CD4-positive, alpha-beta T cell treated with Interleukin-21 for 1 hour (primary cell): ENCODE results near the gene ANXA9.

Experiments used
- DNase-seq: peaks from one replicate; pipeline ENCODE4 v3.0.0-alpha.2; 2020

The ANXA9 gene, protein sequence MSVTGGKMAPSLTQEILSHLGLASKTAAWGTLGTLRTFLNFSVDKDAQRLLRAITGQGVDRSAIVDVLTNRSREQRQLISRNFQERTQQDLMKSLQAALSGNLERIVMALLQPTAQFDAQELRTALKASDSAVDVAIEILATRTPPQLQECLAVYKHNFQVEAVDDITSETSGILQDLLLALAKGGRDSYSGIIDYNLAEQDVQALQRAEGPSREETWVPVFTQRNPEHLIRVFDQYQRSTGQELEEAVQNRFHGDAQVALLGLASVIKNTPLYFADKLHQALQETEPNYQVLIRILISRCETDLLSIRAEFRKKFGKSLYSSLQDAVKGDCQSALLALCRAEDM

DNA sequence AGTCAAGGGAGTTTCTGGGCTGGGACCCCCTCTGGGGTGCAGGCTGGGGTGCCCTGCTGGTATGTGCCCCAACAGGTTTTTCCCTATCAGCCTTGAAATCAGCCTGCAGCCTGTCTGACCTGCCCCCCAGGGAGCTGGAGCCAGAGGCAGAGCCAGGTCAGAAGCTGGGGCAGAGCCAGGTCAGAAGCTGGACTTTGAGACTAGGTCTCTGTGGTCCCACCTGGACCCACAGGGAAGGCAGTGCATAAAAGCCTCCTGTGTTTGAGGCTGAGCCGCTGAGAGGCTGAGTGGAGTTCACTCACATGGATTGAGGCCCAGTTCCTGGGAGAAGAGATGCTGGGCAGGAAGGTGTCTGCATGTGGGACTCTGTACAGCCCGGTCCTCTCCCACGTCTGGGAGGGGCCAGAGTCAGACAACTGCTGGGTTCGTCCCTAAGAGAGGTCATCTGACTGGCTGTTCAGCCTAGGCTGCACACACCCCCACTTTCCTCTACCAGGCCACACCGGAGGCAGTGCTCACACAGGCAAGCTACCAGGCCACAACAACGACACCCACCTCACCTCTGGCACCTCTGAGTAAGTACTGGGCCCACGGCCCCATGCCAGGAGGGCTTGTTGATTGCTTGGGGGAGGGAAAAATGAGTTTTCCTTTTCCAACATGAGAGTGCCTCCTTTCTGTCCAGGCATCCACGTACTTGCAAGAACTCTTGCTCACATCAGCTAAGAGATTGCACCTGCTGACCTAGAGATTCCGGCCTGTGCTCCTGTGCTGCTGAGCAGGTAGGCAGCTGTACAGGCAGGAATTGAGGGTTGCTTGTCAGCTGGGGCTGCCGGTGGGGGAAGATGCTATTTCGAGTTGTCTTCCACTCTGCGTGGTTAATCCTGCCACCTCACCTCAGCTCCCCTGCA is at the start of gene ANXA9:
ANXA9 (plus strand) TSS at position 488 of the 908 bp plus-strand sequence. CDS start 814 bp downstream, outside the sequence.
- DNase-seq: no peak

DNA sequence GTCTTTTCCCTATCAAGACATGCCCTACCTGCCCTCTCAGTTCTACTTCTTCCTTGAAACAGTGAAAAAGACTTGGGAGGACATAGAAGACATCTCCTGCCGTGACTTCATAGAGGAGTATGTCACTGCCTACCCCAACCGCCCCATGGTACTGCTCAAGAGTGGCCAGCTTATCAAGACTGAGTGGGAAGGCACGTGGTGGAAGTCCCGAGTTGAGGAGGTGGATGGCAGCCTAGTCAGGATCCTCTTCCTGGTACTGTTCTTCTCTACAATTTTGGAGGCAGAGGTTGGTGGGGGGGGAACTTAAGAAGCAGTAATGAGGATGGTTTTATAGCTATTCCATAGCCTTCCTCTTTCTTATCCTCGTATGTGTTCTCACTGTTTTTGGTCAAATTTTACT is 37.2 kb upstream of the ANXA9 start:
- DNase-seq: no peak

DNA sequence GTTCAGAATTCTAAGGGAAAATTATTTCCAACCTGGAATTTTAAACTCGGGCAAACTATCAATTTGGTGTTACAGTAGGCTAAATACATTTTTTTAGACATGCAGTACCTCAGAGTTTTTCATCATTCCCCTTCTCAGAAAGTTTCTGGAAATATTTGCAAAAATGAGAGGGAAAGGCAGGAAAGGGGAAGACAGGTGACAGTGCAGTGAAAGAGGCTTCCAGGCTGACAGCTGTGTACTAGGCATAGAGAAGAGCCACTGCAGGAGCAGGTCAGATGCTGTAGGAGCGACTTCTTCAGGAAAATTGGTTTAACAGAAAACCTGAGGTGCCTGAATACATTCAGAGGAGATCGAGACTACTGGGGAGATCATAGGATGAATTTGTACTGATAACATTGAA is 27.4 kb upstream of the ANXA9 start:
- DNase-seq: no peak

DNA sequence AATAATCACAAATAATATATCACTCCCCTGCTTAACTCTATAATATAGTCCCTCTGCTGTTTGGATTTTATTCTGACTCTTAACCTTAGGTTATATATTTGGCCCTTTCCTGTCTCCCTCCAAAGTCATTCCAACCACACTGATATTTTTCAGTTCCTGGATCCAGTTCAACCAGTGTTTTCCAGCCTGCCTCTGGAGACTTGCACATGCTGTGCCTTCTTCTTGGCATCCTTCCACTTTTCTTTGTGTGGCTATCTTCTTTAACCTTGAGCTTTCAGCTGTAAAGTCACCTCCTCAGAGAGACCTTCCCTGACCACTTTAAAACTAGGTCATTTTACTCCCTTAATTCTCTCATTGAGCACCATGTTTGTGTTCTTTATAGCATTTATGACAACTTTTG is 26.8 kb upstream of the ANXA9 start:
- DNase-seq: no peak

DNA sequence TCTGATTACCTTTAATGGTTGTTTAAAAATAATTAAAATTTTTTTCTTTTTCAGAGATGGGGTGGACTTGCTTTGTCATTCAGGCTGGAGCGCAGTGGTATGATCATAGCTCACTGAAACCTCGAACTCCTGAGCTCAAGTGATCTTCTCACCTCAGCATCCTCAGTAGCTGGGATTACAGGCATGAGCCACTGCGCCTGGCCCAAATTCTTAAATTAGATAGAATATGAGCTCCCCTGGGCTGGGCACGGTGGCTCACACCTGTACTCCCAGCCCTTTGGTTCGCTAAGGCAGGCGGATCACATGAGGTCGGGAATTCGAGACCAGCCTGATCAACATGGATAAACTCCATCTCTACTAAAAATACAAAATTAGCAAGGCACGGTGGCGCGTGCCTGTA is 24.4 kb upstream of the ANXA9 start:
- no peak for DNase-seq

DNA sequence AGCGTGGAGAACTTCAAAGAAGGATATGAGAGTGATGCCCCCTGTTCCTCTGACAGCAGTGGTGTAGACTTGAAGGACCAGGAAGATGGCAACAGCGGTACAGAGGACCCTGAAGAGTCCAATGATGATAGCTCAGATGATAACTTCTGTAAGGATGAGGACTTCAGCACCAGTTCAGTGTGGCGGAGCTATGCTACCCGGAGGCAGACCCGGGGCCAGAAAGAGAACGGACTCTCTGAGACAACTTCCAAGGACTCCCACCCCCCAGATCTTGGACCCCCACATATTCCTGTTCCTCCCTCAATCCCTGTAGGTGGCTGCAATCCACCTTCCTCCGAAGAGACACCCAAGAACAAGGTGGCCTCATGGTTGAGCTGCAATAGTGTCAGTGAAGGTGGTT is 21.4 kb upstream of the ANXA9 start:
- DNase-seq: no peak

DNA sequence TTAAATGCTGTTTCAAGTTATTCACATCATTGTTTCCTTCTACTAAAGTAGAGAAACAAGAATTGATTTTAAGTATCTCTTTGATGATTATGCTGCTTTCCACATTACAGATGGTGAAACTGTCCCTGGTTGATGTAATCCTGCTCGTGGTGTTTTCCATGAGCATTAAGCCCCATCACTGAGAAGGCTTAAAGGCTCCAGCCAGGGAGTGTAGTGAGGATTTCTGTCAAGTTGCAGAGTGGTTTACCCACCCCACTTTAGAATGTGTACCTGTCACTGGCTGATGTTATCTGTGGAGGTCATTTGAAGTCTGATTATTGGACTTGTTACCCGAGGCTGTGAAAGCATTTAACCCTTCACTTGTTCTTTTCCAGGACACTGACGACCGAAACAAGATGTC is 20.3 kb upstream of the ANXA9 start:
- no peak for DNase-seq

DNA sequence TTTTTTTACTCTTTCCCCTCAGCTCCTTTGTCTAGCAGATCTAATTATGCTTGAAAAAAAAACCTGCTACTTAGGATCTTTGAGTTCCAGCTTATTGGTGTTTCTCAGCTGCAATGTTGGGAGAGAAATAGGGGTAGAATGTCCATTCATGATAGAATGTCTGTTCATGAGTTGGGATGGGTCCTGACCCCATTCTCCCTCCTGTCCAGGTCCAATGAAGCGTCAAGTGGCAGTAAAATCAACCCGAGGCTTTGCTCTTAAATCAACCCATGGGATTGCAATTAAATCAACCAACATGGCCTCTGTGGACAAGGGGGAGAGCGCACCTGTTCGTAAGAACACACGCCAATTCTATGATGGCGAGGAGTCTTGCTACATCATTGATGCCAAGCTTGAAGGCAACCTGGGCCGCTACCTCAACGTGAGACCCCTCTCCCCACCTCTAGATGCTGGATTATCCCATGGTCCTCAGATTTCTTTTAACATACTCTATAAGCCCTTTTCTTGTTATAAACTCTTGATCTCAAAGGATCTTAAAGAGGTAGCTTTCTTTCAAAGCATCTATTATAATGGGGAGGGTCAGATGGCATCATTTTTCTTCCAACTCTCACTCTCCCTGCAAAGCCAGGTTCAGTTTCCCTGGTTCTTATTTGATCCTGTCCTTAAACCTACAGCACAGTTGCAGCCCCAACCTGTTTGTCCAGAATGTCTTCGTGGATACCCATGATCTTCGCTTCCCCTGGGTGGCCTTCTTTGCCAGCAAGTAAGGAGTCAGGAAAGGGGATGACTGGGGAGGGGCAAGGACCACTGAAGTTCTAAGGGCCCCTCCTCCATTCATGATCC is 18.6 kb upstream of the ANXA9 start:
- no peak for DNase-seq

DNA sequence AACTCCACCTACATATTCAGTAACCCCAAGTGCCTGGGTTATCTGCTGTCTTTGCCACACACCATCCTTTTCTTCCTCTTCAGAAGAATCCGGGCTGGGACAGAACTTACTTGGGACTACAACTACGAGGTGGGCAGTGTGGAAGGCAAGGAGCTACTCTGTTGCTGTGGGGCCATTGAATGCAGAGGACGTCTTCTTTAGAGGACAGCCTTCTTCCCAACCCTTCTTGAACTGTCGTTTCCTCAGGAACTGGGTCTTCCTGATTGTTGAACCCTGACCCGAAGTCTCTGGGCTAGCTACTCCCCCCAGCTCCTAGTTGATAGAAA is 18.0 kb upstream of the ANXA9 start:
- no peak for DNase-seq

DNA sequence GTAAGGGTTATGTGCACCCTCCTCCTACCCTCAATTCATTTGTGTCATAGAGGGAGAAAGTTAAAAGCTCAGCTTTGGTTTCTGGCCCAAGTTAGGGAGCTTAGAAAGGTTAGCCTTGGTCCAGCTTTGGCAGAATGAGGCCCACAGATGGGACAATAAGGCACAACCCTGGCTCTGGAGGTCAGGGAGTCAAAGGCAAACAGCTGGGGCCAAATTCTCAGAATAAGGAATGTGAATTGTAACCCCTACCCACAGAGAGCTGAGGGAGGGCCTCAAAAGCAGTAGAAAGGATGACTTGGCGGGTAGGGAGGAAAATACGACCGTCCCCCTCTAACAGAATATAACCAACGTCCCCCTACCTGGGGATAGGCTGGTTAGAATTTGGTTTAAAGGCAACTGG is 16.5 kb upstream of the ANXA9 start:
- DNase-seq: no peak

DNA sequence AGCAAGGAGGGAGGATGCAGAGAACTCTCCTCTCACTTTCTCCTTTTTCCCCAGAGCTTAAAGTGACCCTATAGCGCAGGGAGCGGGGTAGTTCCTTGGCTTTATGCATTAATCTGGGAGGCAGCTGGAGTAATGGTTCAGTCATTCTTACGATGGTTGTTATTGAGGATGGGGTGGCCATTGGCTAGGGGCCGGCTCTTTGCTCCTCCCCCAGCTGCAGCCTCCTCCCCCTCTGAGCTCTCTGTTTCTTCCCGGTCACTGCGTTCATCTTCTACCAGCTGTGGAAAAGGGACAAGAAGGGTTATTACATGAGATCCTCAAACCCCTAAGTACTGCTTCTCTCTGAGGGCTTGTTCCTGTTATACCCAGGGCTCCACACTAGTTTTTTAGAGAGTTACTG is 16.1 kb upstream of the ANXA9 start:
- no peak for DNase-seq

DNA sequence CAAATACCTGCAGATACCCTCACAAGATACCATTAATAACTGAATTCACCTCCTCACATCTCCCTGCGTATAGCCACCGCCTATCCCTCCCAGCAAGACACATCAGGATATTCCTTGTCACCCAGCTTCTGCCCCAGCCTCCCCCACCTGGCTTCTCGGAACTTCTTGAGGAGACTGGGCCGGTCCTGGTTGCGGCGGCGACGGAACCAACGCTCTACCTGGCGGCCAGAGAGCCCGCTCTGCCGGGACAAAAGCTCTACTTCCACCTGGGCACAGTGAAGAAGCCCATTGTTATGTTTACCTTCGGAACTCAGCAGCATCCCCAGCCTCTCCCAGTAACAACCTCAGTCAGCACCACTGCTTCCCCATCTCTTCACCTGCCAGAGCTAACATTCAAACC is 14.2 kb upstream of the ANXA9 start:
- no peak for DNase-seq

DNA sequence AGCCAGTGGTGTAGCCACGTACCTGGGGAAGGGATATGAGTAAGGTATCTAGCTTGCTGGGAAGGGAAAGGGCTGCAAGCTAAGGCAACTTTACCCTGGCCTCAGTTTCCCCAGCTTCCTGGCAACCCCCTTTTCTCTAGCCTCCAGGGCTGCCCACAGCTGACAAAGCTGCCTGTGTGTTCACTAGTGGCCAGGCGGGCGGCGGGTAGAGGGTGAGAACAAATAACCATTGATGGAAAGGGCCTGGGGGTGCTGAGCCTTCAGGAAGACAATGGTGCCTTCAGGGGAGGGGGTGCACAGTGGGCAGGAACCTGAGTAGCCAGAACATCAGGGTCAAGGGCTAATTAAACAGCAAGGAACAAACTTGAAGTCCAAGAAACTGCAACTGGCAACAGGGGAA is 13.6 kb upstream of the ANXA9 start:
- no peak for DNase-seq

DNA sequence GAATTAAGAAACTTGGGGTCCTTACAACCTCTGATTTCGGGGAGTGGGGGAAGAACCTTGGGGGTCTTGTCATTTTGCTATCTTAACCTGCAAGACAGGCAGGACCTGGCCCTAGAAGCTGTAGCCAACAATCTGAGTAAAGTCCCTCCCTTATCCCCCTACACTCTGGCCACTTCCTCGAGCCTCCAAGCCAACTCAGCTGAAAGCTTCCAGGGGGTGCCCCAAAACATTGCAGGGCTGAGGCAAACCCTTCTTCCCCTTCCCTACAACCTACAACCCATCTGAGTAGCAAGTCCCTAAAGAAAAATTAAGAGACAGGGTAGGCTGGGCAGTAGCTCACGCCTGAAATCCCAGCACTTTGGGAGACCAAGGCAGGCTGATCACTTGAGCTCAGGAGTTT is 12.5 kb upstream of the ANXA9 start:
- no peak for DNase-seq

DNA sequence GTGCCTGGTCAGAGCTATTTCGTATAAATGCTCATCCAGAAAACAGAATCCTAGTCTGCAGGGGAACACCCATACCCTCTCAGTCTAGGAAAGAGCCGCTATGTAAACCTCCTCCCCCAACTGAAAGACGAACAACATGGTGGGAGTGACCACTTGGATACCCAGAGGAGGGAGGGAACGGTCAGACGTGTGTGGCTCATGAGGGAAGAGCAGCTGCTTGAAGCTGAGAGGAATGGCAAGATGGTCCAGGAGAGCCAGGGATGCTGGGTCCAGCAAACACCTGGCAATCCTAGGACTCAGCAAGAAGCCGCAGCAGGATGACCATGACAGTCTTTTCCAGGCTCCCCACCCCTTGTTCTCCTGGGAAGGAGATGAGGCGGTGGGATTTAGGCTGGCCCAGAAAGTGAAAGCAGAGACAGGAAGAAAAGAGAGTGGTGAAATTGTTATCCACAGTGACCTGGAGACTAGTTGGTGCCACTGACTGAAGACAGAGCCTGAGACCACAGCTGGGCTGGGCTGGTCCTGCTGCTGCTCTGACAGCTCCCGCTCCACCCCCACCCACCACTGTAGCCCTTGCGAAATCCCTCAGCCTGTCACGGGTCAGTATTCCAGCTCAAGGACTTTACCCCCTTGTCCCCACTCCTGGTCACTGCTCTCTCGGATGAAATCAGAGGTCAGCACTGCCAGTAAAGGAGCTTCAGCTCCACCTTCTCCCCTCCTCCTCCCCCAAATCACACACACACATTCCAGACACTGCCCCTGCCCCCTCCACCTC is 11.1 kb upstream of the ANXA9 start:
- no peak for DNase-seq

DNA sequence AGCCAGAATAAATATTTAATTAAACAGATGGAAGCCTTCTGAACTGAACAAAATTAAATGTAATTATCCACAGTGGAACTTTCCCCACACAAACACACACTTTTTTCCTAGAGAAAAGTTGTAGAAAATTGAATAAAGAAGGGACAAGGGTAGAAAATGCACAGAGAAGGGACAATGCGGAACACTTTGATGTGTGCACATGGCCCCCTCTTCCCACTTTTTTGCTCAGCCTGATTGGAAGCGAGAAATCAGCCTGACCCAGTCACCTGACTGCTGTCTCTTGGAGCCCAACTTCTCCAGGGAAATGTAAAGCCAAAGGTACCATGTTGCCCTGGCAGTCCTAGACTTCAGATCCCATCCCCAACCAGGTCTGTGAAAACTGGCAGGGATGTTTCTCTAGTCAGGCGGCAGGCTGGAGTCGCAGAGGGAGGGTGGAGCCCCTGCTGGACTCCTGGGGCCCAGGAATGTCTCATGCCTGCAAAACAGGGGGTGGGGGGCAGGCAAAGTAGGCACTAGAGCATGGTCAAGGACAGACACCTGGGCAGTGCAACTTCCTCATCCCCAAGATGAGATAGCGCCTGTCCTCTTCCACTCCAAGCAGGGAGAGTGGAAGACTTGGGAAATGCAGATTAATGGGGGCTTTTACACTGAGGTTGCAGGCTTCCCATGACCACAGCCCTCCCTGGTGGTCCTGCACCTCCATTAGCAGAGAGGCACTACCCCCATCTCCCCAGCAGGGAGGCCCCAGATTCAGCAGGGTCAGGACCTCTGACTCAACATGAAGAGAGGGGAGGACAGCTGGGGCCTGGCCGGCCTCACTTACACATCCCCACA is 10.3 kb upstream of the ANXA9 start:
- DNase-seq: no peak

DNA sequence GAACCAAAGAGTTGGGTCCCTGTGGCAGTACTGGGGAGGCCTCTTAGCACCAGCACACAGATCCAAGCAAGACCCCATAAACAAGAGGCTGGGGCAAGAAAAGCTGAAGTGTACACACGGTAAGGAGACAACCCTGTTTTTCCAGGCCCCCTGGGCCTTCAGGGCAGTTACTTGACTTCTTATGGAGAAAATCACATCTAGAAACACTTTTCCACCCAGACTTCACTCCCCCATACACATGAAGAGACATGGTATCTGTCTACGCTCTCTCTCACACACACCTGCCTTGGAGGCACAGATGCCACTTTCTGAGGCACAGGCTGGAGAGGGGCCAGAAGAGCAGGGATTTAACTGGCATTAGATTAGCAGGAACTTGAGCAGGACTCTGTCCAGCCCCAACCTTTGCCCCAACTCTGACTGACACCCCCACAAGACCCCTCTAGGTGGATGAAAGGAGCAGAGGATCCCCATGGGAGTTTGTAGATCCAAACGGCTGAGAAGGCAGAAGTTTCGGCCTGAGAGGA is 9.6 kb upstream of the ANXA9 start:
- DNase-seq: no peak

DNA sequence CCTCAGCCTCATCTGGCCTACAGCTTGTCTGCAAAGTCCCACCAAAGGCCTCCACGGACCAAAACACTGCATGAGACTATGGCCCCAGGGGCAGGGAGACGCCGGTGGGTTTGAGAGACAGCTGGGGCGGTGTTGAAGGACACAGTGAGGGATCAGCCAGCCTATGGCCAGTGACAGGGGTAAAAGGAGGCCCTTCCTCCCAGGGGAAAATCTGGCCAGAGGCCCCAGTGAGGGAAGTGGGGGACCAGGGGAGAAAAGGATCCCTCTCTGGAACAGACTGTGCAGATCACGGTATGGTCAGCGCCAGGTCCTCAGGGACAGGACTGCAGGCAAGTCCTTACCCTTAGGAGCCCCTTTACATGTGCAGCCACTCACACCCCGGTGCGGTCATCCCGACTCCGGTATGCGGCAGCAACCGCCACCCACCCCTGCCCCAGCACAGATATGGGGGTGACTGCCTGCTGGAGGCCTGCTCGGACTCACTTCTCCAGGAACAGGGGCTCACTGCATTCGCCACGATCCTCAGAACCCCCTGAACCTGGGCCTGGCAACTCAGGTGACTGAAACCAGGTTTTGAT is 8.7 kb upstream of the ANXA9 start:
- DNase-seq: no peak

DNA sequence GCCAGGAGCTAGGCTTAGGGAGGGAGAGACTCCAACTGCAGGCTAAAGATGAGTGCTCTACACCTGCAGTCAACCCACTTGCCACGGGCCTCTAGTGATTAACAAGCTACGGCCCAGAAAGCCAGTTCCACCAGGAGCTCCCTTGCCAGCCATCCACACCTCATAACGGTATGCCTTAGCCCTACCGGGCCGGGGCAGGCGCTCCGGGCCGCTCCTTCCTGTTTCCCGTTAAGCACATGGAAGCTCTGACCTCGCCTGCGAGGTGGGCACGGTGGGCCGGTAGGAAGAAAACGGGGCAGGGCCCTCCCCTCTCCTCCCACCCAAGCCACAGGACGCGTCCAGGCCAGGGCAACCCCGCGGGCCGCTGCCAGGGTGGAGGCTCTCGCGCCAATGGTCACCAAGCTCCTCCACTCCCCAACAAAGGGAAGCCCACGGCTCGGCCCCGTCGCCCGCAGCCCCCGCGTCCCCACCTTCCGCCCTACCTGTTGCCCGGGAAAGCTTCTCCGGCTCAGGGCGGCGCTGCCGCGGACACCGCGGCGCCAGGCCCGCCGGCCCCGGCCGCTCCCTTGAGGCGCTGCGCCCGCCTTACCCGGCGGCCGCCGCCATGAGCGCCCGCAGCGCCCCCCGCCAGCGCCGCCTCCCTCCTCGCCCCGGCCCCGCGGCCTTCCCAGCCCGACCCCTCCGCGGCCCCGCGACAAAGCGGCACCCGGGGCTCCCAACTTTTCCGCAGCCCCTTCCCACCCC is 8.1 kb upstream of the ANXA9 start:
- DNase-seq: peak; percentile 40
